Adipocyte (in vitro differentiated cells): ENCODE results near the gene TNS4.

ENCODE experiments used
- DNase-seq: peaks from one replicate; pipeline ENCODE4 v3.0.0-alpha.2; 2015; ENCODE audit warnings: low read depth
- H3K27me3 ChIP-seq: replicated peaks from 2 replicates; pipeline ENCODE4 v1.7.0; 2013; ENCODE audit warnings: mild to moderate bottlenecking, low read length, moderate library complexity; ENCODE audit not compliant: control insufficient read depth, insufficient read depth
- H3K36me3 ChIP-seq: 2 replicates; pipeline ENCODE4 v1.7.0; 2013; ENCODE audit warnings: low read length, mild to moderate bottlenecking, moderate library complexity; ENCODE audit not compliant: control insufficient read depth, insufficient read depth, severe bottlenecking
- H3K4me1 ChIP-seq: 2 replicates; pipeline ENCODE4 v1.7.0; 2013; ENCODE audit warnings: mild to moderate bottlenecking, low read length, moderate library complexity; ENCODE audit not compliant: control insufficient read depth, insufficient read depth
- H3K4me3 ChIP-seq: 2 replicates; pipeline ENCODE4 v1.7.0; 2013; ENCODE audit warnings: mild to moderate bottlenecking, low read length, moderate library complexity
- H3K9ac ChIP-seq: 2 replicates; pipeline ENCODE4 v1.7.0; 2013; ENCODE audit warnings: mild to moderate bottlenecking, low read length, moderate library complexity
- H3K9me3 ChIP-seq: 2 replicates; pipeline ENCODE4 v1.7.0; 2013; ENCODE audit warnings: mild to moderate bottlenecking, low read length, moderate library complexity; ENCODE audit not compliant: control insufficient read depth

The TNS4 gene

GRCh38 chr17:40486522-40487370 is 14.7 kb downstream of the TNS4 start:
- peaks cover 46% of the 10 kb centered on the region for H3K4me1 ChIP-seq
- H3K9me3 ChIP-seq: no peaks in the 10 kb centered on the region
- DNase-seq: peak; percentile 61
- peak overlapping the region; percentile 42 for H3K4me3 ChIP-seq
- no peaks in the 10 kb centered on the region for H3K27me3 ChIP-seq
- H3K9ac ChIP-seq: peak overlapping the region; percentile 68
- no peaks in the 10 kb centered on the region for H3K36me3 ChIP-seq

- peaks cover 45% of the 10 kb centered on the region for H3K4me1 ChIP-seq
- H3K27me3 ChIP-seq: no peaks in the 10 kb centered on the region
- peak overlapping the region; percentile 68 for H3K9ac ChIP-seq
- no peaks in the 10 kb centered on the region for H3K9me3 ChIP-seq
- peak; percentile 95 for DNase-seq
- no peaks in the 10 kb centered on the region for H3K36me3 ChIP-seq
- peak overlapping the region; percentile 50 for H3K4me3 ChIP-seq
Measured at GRCh38 chr17:40485851-40486521, 15.4 kb downstream of the TNS4 start.

- no peaks in the 10 kb centered on the region for H3K36me3 ChIP-seq
- no peak for DNase-seq
- no peaks in the 10 kb centered on the region for H3K27me3 ChIP-seq
- no peak overlapping the region for H3K4me3 ChIP-seq
- peaks cover 36% of the 10 kb centered on the region for H3K4me1 ChIP-seq
- H3K9me3 ChIP-seq: no peaks in the 10 kb centered on the region
- H3K9ac ChIP-seq: peak overlapping the region; percentile 68
Measured at GRCh38 chr17:40484973-40485530, 16.4 kb downstream of the TNS4 start.

- Histone ChIP-seq H3K4me1 (peaks cover 32% of the 10 kb centered on the region), H3K9me3 (no peaks in the 10 kb centered on the region), H3K27me3 (no peaks in the 10 kb centered on the region)
Measured at GRCh38 chr17:40484285-40484972, 17.0 kb downstream of the TNS4 start.

GRCh38 chr17:40483679-40484078 is 17.7 kb downstream of the TNS4 start:
- H3K9me3 ChIP-seq: no peaks in the 10 kb centered on the region
- no peak overlapping the region for H3K9ac ChIP-seq
- H3K4me1 ChIP-seq: peaks cover 32% of the 10 kb centered on the region
- H3K36me3 ChIP-seq: no peaks in the 10 kb centered on the region
- DNase-seq: no peak
- no peaks in the 10 kb centered on the region for H3K27me3 ChIP-seq
- no peak overlapping the region for H3K4me3 ChIP-seq

More at GRCh38 chr17:40484285-40484972, 17.0 kb downstream of the TNS4 start:
- H3K4me3 ChIP-seq: no peak overlapping the region
- no peak overlapping the region for H3K9ac ChIP-seq
- no peaks in the 10 kb centered on the region for H3K36me3 ChIP-seq
- DNase-seq: no peak

GRCh38 chr17:40482722-40483121 is 18.7 kb downstream of the TNS4 start:
- Histone ChIP-seq H3K4me1 (peaks cover 30% of the 10 kb centered on the region), H3K4me3 (no peak overlapping the region), H3K9ac (no peak overlapping the region), H3K9me3 (no peaks in the 10 kb centered on the region), H3K36me3 (no peaks in the 10 kb centered on the region), H3K27me3 (no peaks in the 10 kb centered on the region)
- DNase-seq: no peak

GRCh38 chr17:40481106-40481505 is 20.3 kb downstream of the TNS4 start:
- no peak for DNase-seq
- Histone ChIP-seq H3K36me3 (no peaks in the 10 kb centered on the region), H3K9ac (no peak overlapping the region), H3K27me3 (no peaks in the 10 kb centered on the region), H3K9me3 (no peaks in the 10 kb centered on the region), H3K4me1 (peaks cover 14% of the 10 kb centered on the region), H3K4me3 (no peak overlapping the region)

- peaks cover 14% of the 10 kb centered on the region for H3K4me1 ChIP-seq
- no peaks in the 10 kb centered on the region for H3K9me3 ChIP-seq
- no peaks in the 10 kb centered on the region for H3K36me3 ChIP-seq
- H3K4me3 ChIP-seq: no peak overlapping the region
- peak; percentile 64 for DNase-seq
- no peaks in the 10 kb centered on the region for H3K27me3 ChIP-seq
- no peak overlapping the region for H3K9ac ChIP-seq
Measured at GRCh38 chr17:40480501-40481003, 20.9 kb downstream of the TNS4 start.

- peaks cover 11% of the 10 kb centered on the region for H3K4me1 ChIP-seq
- H3K9me3 ChIP-seq: no peaks in the 10 kb centered on the region
- no peak overlapping the region for H3K9ac ChIP-seq
- H3K27me3 ChIP-seq: no peaks in the 10 kb centered on the region
- H3K4me3 ChIP-seq: no peak overlapping the region
- DNase-seq: no peak
- H3K36me3 ChIP-seq: no peaks in the 10 kb centered on the region
Measured at GRCh38 chr17:40479754-40480480, 21.5 kb downstream of the TNS4 start.

- Histone ChIP-seq H3K4me3 (no peak overlapping the region), H3K9ac (no peak overlapping the region), H3K36me3 (no peaks in the 10 kb centered on the region), H3K4me1 (peaks cover 7% of the 10 kb centered on the region), H3K9me3 (no peaks in the 10 kb centered on the region), H3K27me3 (no peaks in the 10 kb centered on the region)
- no peak for DNase-seq
Measured at GRCh38 chr17:40478486-40478885, 22.9 kb downstream of the TNS4 start.
